ENCODE measurements around the gene CCDC121.

- TF ChIP-seq, protein P1, sequence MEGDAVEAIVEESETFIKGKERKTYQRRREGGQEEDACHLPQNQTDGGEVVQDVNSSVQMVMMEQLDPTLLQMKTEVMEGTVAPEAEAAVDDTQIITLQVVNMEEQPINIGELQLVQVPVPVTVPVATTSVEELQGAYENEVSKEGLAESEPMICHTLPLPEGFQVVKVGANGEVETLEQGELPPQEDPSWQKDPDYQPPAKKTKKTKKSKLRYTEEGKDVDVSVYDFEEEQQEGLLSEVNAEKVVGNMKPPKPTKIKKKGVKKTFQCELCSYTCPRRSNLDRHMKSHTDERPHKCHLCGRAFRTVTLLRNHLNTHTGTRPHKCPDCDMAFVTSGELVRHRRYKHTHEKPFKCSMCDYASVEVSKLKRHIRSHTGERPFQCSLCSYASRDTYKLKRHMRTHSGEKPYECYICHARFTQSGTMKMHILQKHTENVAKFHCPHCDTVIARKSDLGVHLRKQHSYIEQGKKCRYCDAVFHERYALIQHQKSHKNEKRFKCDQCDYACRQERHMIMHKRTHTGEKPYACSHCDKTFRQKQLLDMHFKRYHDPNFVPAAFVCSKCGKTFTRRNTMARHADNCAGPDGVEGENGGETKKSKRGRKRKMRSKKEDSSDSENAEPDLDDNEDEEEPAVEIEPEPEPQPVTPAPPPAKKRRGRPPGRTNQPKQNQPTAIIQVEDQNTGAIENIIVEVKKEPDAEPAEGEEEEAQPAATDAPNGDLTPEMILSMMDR (IDR thresholded peaks at IDR 0.05): no peak
- no peak for TF ChIP-seq POLR2AphosphoS5 (IDR thresholded peaks at IDR 0.05)
- TF ChIP-seq POLR2A (IDR thresholded peaks at IDR 0.05; ENCODE audit: low read depth): no peak
- no peak for TF ChIP-seq EP300 (IDR thresholded peaks at IDR 0.05)
Observed at GRCh38 chr2:27652341-27652740, 23.5 kb upstream of the CCDC121 start.
